HG03460 (cell line): Measurements from ENCODE around the gene KLHL18.

Source experiments
- ATAC-seq: cut with Tn5 transposase; IDR thresholded peaks from one replicate; pipeline ENCODE4 v1.9.1; 2021; ENCODE audit not compliant: unreplicated experiment

KLHL18 gene

GRCh38 chr3:47392933-47393332, 110.2 kb downstream of the KLHL18 start:
- ATAC-seq: no peak

GRCh38 chr3:47394140-47394870, 111.6 kb downstream of the KLHL18 start:
- ATAC-seq: no peak

GRCh38 chr3:47394881-47395280, 112.1 kb downstream of the KLHL18 start:
- no peak for ATAC-seq
